Activated CD8-positive, alpha-beta memory T cell treated with anti-CD3 and anti-CD28 coated beads for 1 hour (primary cell): Measurements from ENCODE around the gene ATP12A.

Experiments
- DNase-seq, 2 donors: peaks; one replicate each; pipeline ENCODE4 v3.0.0-alpha.2; 2020; ENCODE audit warnings: low read depth in 1 of 2; ENCODE audit errors: extremely low read depth in 1 of 2

ATP12A gene

GRCh38 chr13:24662195-24663088, 17.8 kb upstream of the ATP12A start:
- DNase-seq, result no peak

GRCh38 chr13:24663089-24663395, 17.2 kb upstream of the ATP12A start:
- DNase-seq, result no peak

GRCh38 chr13:24663586-24663985, 16.6 kb upstream of the ATP12A start:
- no peak for DNase-seq

- DNase-seq, result no peak
These were observed 15.3 kb upstream of the ATP12A start for GRCh38 chr13:24664726-24665409.

- no peak for DNase-seq
These were observed 11.7 kb upstream of the ATP12A start for GRCh38 chr13:24668511-24668910.

GRCh38 chr13:24668955-24669582, 11.1 kb upstream of the ATP12A start:
- no peak for DNase-seq

GRCh38 chr13:24670174-24670573, 10.0 kb upstream of the ATP12A start:
- DNase-seq, result no peak

GRCh38 chr13:24670961-24671381, 9.2 kb upstream of the ATP12A start:
- no peak for DNase-seq

- DNase-seq, result no peak
These were observed 8.7 kb upstream of the ATP12A start for GRCh38 chr13:24671386-24672113.

GRCh38 chr13:24672141-24673132, 7.8 kb upstream of the ATP12A start:
- no peak for DNase-seq

- DNase-seq, result no peak
These were observed 4.2 kb upstream of the ATP12A start for GRCh38 chr13:24675806-24676570.

GRCh38 chr13:24678151-24678550, 2.1 kb upstream of the ATP12A start:
- DNase-seq, result no peak

- DNase-seq, result no peak
These were observed 522 bp upstream of the ATP12A start for GRCh38 chr13:24679686-24680085.

GRCh38 chr13:24680921-24681604, 855 bp downstream of the ATP12A start:
- DNase-seq, result no peak

- DNase-seq, result no peak
These were observed 1.7 kb downstream of the ATP12A start for GRCh38 chr13:24681930-24682329.

GRCh38 chr13:24682353-24682752, 2.1 kb downstream of the ATP12A start:
- no peak for DNase-seq

GRCh38 chr13:24683351-24683750, 3.1 kb downstream of the ATP12A start:
- no peak for DNase-seq

GRCh38 chr13:24683838-24684599, 3.8 kb downstream of the ATP12A start:
- peak; percentile 18 to 49 for DNase-seq
